Ectodermal cell (in vitro differentiated cells): Measurements from ENCODE around the gene THBD.

ENCODE experiments used
- H3K27ac ChIP-seq: 2 replicates; pipeline ENCODE4 v1.7.0; 2013; ENCODE audit warnings: mild to moderate bottlenecking, low read depth, low read length; ENCODE audit not compliant: insufficient read depth, poor library complexity, severe bottlenecking
- H3K27me3 ChIP-seq: 2 replicates; pipeline ENCODE4 v1.7.0; 2013; ENCODE audit warnings: mild to moderate bottlenecking, low read length; ENCODE audit not compliant: insufficient read depth, control insufficient read depth, poor library complexity, severe bottlenecking
- H3K36me3 ChIP-seq: one replicate; pipeline ENCODE4 v1.7.0; 2013; ENCODE audit warnings: low read length; ENCODE audit not compliant: control insufficient read depth, insufficient read depth
- H3K4me1 ChIP-seq: one replicate; pipeline ENCODE4 v1.7.0; 2013; ENCODE audit warnings: low read length; ENCODE audit not compliant: control insufficient read depth, insufficient read depth
- H3K4me3 ChIP-seq: 2 replicates; pipeline ENCODE4 v1.7.0; 2013; ENCODE audit warnings: low read depth, low read length, control low read depth; ENCODE audit not compliant: insufficient read depth
- H3K9me3 ChIP-seq: 2 replicates; pipeline ENCODE4 v1.7.0; 2013; ENCODE audit warnings: mild to moderate bottlenecking, low read length, moderate library complexity; ENCODE audit not compliant: control insufficient read depth
- WGBS, 2 experiments: methylation state at CpG; one replicate each; pipeline ENCODE4 v1.1.7; 2013; ENCODE audit warnings: missing lambda C conversion rate in 2 of 2; 5-methylcytosine and 5-hydroxymethylcytosine counted together

Gene THBD

DNA sequence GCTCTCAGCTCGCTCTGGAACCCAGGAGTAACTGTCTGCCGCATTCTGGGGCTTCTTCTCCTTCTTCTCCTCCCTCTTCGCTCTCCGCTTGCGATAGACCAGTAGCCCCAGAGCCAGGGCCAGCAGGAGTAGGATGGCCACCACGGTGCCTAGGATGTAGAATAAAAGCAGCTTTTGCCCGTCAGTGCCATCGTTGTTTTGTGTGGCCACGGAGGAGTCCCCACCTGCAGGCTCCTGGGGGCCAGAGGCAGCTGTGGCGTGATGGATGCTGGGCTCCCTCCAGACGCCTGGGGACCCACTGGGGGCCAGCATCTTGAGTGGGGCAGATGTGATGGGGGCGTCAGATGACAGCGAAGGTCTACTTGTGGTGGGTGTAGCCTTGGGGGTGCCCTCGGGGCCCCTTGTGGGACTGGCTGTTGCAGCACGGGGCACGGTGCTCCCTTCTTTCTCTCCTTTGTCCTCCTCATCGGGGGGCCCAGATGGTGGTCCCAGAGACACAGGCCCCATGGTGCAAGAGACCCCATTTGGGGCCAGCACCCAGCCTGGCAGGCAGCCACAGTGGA is 34.9 kb upstream of the THBD start:
- Histone ChIP-seq H3K4me3 (no peak overlapping the region), H3K36me3 (no peaks in the 10 kb centered on the region), H3K27ac (no peak overlapping the region), H3K9me3 (no peaks in the 10 kb centered on the region), H3K27me3 (no peaks in the 10 kb centered on the region), H3K4me1 (no peaks in the 10 kb centered on the region)
- WGBS, 2 experiments: 92 to 95% methylated on average over 17 of the region's 17 CpGs

DNA sequence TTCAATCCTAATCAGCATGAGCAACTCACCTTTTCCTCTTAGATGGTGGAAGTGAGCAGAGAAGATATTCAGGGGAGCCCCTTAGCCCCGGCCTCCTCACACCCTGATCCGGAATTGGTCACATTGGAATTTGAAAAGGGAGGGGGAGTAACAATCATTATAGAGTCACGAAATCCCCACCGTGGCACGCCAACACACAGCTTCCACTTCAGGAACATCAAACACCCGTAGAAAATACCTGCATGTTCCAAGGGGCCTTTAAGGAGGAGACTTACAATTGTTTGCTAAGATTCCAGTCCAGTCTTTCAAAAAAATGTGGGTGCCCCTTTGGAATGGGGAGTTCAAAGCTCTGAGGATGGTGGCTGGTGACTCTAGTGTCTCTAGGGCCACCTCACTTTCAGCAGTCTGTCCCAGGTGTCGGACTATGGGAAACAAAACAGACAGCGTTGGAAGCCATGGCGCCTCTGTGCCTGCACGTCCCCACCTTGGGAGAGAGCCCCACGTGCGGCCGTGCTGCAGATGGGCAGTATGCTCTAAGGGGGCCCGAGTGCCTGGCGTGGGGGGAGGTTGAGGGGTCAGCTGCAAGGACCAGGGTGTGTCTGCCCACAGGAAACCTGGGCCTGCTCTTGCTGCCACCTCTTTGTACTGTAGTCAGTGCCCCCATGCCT is 34.2 kb upstream of the THBD start:
- Histone ChIP-seq H3K4me1 (no peaks in the 10 kb centered on the region), H3K27ac (no peak overlapping the region), H3K9me3 (no peaks in the 10 kb centered on the region), H3K36me3 (no peaks in the 10 kb centered on the region), H3K27me3 (no peaks in the 10 kb centered on the region), H3K4me3 (no peak overlapping the region)
- 86% methylated on average over 15 of the region's 15 CpGs for WGBS, 2 experiments

DNA sequence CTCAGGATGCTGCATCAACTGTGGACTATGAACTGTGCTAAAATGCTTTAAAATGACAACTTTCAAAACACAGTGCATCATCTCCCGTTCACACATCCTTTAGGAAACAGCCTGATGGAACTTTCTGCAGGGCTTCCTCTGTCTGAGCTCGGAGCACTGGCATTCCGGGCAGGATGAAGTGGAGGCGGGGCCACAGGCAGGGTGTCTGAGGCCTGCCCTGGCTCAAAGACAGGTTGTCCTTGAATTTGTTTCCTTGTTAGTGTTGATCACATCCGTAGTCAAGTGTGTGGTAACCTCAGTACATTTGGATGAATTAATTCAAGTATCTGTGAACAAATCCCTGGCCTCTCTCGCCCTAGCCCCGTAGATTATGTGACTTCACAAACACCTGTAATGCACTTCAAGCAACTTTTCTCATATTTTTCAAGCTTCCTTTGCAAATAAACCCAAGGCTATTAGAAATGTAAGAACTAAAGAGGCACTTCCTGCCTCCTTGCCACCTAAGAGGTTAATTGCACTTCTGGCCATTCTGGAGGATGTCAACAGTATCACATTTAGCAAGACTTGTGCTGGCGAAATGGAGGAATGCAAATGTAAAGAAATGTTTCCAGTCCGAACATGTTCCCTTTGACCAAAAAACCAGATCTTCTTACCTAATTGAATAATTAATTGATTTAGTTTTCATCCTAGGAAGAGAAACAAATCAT is 33.5 kb upstream of the THBD start:
- Histone ChIP-seq H3K36me3 (no peaks in the 10 kb centered on the region), H3K4me3 (no peak overlapping the region), H3K4me1 (no peaks in the 10 kb centered on the region), H3K27ac (no peak overlapping the region), H3K9me3 (no peaks in the 10 kb centered on the region), H3K27me3 (no peaks in the 10 kb centered on the region)
- WGBS, 2 experiments: 63 to 71% methylated on average over 9 of the region's 9 CpGs

DNA sequence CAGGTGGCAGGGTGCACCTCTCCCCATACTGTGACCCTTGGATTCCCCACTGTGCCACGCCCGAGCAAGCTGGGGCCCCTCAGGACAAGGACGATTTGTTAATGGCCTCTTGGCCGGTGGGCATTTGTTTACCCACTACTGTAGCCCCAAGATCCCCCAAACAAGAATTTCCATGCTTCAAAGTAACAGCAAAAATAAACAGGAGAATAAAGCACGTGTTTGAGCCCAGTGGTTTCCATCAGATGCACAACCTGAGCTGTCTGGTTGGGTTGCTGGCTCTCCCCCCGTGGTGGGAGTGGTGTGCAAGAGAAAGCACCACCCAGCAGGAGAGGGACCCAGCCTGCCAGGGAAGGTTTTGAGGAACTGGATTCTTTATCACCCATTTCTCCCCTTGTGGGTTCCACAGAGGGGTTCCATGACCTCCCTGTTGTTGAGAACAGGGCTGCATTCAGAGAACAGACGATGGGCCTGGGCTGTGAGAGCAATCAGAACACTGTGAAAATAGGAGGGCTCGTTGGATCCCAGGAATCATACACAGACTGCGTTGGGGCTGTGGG is 31.9 kb upstream of the THBD start:
- no peaks in the 10 kb centered on the region for H3K36me3 ChIP-seq
- WGBS, 2 experiments: 88 to 89% methylated on average over 9 of the region's 9 CpGs
- H3K4me3 ChIP-seq: no peak overlapping the region
- no peaks in the 10 kb centered on the region for H3K27me3 ChIP-seq
- no peaks in the 10 kb centered on the region for H3K4me1 ChIP-seq
- no peaks in the 10 kb centered on the region for H3K9me3 ChIP-seq
- no peak overlapping the region for H3K27ac ChIP-seq

DNA sequence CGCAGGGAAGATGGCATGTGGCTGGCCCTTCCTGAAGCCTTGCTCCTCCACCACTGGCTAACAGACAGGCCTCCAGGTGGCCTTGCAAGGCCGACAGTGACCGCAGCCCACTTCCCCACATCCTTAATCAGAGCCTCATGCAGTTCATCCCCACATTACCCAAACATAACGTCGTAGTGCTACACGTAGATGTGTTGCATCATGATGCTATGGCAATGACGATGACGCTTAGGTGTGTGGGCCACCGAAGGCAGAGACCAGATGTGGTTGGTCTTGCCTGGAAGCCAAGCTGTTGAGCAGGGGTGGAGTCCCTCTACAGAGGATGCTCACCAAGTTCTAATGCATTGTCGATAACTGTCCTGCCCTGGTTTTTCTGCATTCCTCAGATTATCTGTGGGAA is 31.0 kb upstream of the THBD start:
- Histone ChIP-seq H3K9me3 (no peaks in the 10 kb centered on the region), H3K27me3 (no peaks in the 10 kb centered on the region), H3K4me3 (no peak overlapping the region), H3K27ac (no peak overlapping the region), H3K4me1 (no peaks in the 10 kb centered on the region), H3K36me3 (no peaks in the 10 kb centered on the region)
- 96% methylated on average over 10 of the region's 10 CpGs for WGBS, 2 experiments

DNA sequence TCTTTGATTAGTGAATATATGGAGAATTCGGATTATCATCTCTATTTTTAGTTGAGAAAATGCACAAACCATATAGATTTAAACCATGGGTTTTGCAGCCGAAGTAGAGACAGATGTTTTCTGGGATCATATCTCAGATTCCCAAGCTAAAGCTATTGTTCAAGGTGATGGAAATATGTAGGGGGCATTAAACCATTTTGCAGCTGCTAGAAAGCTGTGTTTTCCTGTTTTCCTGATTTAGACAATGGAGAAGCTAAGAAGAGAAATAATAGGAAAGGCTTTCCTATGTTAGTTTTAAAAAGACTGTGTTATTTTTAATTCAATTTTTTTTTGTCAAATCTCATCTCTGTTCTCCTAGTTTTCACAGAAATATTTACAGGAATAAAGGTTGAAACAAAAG is 30.5 kb upstream of the THBD start:
- Histone ChIP-seq H3K36me3 (no peaks in the 10 kb centered on the region), H3K9me3 (no peaks in the 10 kb centered on the region), H3K4me3 (no peak overlapping the region), H3K4me1 (no peaks in the 10 kb centered on the region), H3K27ac (no peak overlapping the region), H3K27me3 (no peaks in the 10 kb centered on the region)
- 83 to 88% methylated on average over 2 of the region's 2 CpGs for WGBS, 2 experiments

DNA sequence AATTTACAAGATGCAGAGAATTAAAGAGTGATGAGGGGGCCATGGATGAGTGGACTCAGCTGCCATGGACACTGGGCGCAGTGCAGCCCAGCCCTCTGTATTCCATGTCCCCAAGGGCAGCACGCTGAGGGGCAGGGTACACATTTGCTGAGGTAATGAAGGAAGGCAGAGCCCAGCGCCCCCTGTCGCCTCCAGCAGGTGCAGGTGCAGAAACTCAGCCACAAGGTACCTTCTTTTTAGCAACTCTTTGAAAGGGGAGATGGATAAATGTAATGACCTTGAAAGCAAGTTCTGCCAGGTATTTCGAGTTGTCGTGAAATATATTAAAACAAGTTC is 29.5 kb upstream of the THBD start:
- H3K4me3 ChIP-seq: no peak overlapping the region
- no peak overlapping the region for H3K27ac ChIP-seq

DNA sequence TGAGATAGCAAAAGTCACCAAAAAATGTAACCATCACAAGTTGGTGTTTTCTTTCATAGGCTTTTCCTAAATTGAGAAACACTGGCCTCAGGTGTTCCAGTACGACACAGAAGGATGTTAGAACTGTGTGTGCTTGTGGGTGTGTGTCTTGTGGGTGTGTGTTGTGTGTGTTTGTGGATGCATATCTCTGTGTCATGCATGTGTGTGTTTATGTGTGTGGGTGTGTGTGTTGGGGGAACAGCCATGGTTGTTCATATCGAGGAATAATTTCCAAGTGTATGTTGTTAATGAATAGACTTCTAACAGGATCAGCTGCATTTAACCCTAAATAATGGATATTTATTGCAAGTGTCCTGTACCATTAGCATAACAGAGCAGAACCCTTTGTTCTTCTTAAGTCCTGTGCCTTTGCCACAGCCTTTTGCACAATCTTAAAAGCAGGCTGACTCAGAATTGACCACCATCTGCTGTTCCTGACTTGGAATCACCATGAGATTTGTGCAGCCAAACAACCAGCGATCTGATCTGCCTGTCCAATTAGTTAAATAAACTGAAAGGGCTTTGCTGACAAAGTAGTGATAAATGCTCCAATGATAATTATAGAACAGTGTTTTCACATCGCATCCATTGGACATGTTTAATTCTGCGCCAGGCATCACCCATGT is 29.0 kb upstream of the THBD start:
- Histone ChIP-seq H3K9me3 (no peaks in the 10 kb centered on the region), H3K27me3 (no peaks in the 10 kb centered on the region), H3K4me1 (no peaks in the 10 kb centered on the region), H3K27ac (no peak overlapping the region), H3K4me3 (no peak overlapping the region), H3K36me3 (no peaks in the 10 kb centered on the region)
- 92 to 93% methylated on average over 5 of the region's 5 CpGs for WGBS, 2 experiments

More for the DNA sequence above, 29.5 kb upstream of the THBD start:
- Histone ChIP-seq H3K36me3 (no peaks in the 10 kb centered on the region), H3K4me1 (no peaks in the 10 kb centered on the region), H3K9me3 (no peaks in the 10 kb centered on the region), H3K27me3 (no peaks in the 10 kb centered on the region)
- WGBS, 2 experiments: 53 to 57% methylated on average over 6 of the region's 6 CpGs

DNA sequence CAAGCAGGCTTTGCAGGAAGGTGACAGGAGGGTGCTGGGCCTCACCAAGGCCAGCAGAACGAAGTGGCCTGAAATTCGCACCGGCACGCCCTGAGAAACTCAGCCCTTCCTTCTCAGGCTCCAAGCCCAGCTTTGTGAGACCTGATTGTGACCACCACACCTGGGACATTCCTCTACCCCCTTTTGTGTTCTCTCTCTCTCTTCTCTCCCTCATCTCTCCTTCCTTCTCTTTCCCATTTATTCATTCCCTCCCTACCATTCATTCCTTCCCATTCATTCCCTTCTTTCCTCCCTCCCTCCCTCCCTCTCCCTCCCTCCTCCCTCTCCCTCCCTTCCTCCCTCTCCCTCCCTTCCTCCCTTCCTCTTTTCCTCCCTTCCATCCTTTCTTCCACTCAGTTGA is 27.8 kb upstream of the THBD start:
- Histone ChIP-seq H3K9me3 (no peaks in the 10 kb centered on the region), H3K4me1 (no peaks in the 10 kb centered on the region), H3K4me3 (no peak overlapping the region), H3K27ac (no peak overlapping the region), H3K36me3 (no peaks in the 10 kb centered on the region), H3K27me3 (no peaks in the 10 kb centered on the region)
- 90% methylated on average over 4 of the region's 4 CpGs for WGBS, 2 experiments

DNA sequence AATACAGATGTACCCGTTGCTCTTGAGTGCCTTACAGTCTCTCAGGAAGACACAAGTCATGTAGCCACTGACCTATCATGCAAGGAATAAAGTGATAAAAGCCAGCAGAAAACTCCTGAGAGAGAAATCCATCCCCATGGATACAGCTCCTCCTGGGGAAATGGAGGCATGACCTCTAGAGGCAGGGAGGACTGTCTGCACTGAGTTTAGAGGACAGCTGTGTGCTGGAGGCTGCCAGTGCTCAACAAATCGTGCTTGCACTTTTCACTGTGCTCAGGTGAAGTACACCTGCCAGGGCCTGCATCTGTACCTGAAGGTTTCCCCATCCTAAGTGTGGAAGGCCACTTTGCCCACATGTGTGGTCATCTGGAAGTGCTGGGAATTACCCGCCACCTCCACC is 24.6 kb upstream of the THBD start:
- Histone ChIP-seq H3K4me1 (no peaks in the 10 kb centered on the region), H3K27ac (no peak overlapping the region)
- WGBS, 2 experiments: 95 to 97% methylated on average over 3 of the region's 3 CpGs

More for the DNA sequence above, 24.6 kb upstream of the THBD start:
- no peak overlapping the region for H3K4me3 ChIP-seq
- no peaks in the 10 kb centered on the region for H3K9me3 ChIP-seq
- no peaks in the 10 kb centered on the region for H3K27me3 ChIP-seq
- H3K36me3 ChIP-seq: no peaks in the 10 kb centered on the region
